HG02885 (cell line): ENCODE results near the gene SHISAL1.

ENCODE experiments used
- ATAC-seq: cut with Tn5 transposase; IDR thresholded peaks from one replicate; pipeline ENCODE4 v1.9.1; 2021; ENCODE audit warnings: mild to moderate bottlenecking; ENCODE audit not compliant: unreplicated experiment, poor library complexity

SHISAL1 gene

GRCh38 chr22:44312766-44313165 is at the start of gene SHISAL1:
TSS of gene SHISAL1 (minus strand) at chr22:44312951. CDS start at chr22:44300945, 12,006 bp downstream.
- ATAC-seq = no peak

- no peak for ATAC-seq
Observed at GRCh38 chr22:44361391-44362126, 48.8 kb upstream of the SHISAL1 start.

- ATAC-seq = no peak
Observed at GRCh38 chr22:44360668-44361381, 48.1 kb upstream of the SHISAL1 start.

GRCh38 chr22:44360306-44360667 is 47.5 kb upstream of the SHISAL1 start:
- ATAC-seq = no peak

- ATAC-seq = no peak
Observed at GRCh38 chr22:44359496-44360110, 46.9 kb upstream of the SHISAL1 start.

GRCh38 chr22:44358709-44359440 is 46.1 kb upstream of the SHISAL1 start:
- ATAC-seq = no peak

- ATAC-seq = no peak
Observed at GRCh38 chr22:44357966-44358465, 45.3 kb upstream of the SHISAL1 start.

- ATAC-seq = no peak
Observed at GRCh38 chr22:44357296-44357965, 44.7 kb upstream of the SHISAL1 start.

GRCh38 chr22:44355716-44356070 is 42.9 kb upstream of the SHISAL1 start:
- ATAC-seq = no peak

GRCh38 chr22:44354288-44354687 is 41.5 kb upstream of the SHISAL1 start:
- ATAC-seq = no peak

- ATAC-seq = no peak
Observed at GRCh38 chr22:44353041-44353440, 40.3 kb upstream of the SHISAL1 start.

GRCh38 chr22:44352378-44353035 is 39.8 kb upstream of the SHISAL1 start:
- ATAC-seq = no peak

- no peak for ATAC-seq
Observed at GRCh38 chr22:44351685-44352377, 39.1 kb upstream of the SHISAL1 start.

- ATAC-seq = no peak
Observed at GRCh38 chr22:44351037-44351436, 38.3 kb upstream of the SHISAL1 start.

GRCh38 chr22:44349594-44349993 is 36.8 kb upstream of the SHISAL1 start:
- ATAC-seq = no peak

GRCh38 chr22:44348971-44349560 is 36.3 kb upstream of the SHISAL1 start:
- ATAC-seq = no peak

- no peak for ATAC-seq
Observed at GRCh38 chr22:44347549-44347948, 34.8 kb upstream of the SHISAL1 start.

- no peak for ATAC-seq
Observed at GRCh38 chr22:44347080-44347479, 34.3 kb upstream of the SHISAL1 start.

GRCh38 chr22:44345872-44346271 is 33.1 kb upstream of the SHISAL1 start:
- ATAC-seq = no peak
